Fibroblast of pulmonary artery (primary cell): ENCODE data around the gene AQP5.

Experiments used
- DNase-seq: peaks from one replicate; pipeline ENCODE4 v3.0.0-alpha.2; 2010; ENCODE audit warnings: low read depth
- H3K4me3 ChIP-seq: replicated peaks from 2 replicates; pipeline ENCODE4 v1.5.1; 2011; ENCODE audit warnings: low read depth, mild to moderate bottlenecking, control low read depth, low read length, moderate library complexity
- CTCF ChIP-seq: IDR thresholded peaks from 2 replicates; pipeline ENCODE4 v1.5.1; 2011; ENCODE audit warnings: mild to moderate bottlenecking, control low read depth, low read length, inconsistent platforms; ENCODE audit errors: missing control alignments

The AQP5 gene

GRCh38 chr12:49990273-49990672, 28.6 kb downstream of the AQP5 start:
- no peak overlapping the region for H3K4me3 ChIP-seq
- DNase-seq: peak; percentile 67
- TF ChIP-seq CTCF: no peak

DNA sequence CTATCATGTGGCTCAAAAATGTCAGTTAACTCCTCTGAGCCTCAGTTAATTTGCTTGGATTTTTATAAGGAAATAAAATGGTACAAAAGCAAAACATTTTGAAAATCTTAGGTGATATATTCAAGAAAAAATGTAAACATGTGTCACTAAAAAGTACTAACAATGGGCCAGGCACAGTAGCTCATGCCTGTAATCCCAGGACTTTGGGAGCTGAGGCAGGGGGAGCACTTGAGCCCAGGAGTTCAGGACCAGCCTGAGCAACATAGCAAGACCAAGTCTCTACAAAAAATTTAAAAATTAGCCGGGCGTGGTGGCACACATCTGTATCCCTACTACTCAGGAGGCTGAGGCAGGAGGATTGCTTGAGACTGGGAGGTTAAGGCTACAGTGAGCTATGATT, 36.8 kb downstream of the AQP5 start:
- H3K4me3 ChIP-seq: no peak overlapping the region
- TF ChIP-seq CTCF: no peak
- no peak for DNase-seq

GRCh38 chr12:50003595-50003994, 41.9 kb downstream of the AQP5 start:
- TF ChIP-seq CTCF: no peak
- no peak overlapping the region for H3K4me3 ChIP-seq
- DNase-seq: peak; percentile 57

DNA sequence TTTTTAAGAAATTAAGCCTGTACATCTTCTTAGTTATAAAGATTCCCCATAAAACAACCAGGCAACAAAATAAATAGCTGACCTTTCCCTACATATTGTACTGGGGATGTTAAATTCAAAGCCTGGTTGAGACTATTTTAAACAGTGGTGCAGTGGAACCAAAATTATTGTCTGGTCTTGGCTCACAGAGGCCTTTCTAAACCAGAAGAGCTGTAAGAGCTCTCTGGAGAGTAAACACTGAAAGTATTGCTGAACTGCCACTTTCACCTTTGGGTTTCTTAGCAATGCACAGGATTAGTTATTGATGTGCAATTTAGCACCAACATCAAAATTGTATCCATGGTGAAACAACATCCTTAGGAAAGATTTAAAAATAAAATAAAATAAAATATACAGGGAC, 43.0 kb downstream of the AQP5 start:
- DNase-seq: no peak
- no peak for TF ChIP-seq CTCF
- no peak overlapping the region for H3K4me3 ChIP-seq

GRCh38 chr12:50005175-50005574, 43.5 kb downstream of the AQP5 start:
- DNase-seq: no peak
- no peak for TF ChIP-seq CTCF
- H3K4me3 ChIP-seq: no peak overlapping the region

DNA sequence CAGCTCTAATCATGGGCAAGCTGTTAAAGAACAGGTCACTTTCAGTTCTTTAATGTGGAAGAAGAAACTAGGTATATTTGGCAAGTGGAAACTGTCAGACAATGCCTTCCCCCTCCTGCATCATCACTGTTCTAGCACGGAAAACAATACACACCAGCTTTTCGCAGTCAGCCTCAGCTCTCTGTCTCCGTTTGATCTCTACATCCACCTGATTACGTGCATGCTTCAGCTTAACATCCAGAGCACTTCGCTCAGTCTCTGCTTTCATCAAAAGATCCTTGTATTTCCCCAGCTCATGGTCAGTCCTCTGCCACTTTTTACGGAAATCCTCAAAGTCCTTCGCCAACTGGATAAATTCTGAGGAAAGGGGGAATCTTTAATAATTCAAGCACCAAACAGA, 44.6 kb downstream of the AQP5 start:
- no peak for DNase-seq
- no peak overlapping the region for H3K4me3 ChIP-seq
- no peak for TF ChIP-seq CTCF

- DNase-seq: no peak
- no peak overlapping the region for H3K4me3 ChIP-seq
- TF ChIP-seq CTCF: no peak
Observed at GRCh38 chr12:50006754-50007442, 45.2 kb downstream of the AQP5 start.
